ENCODE results near the gene RAPGEF4. TPM values are rescaled to one million over a fixed set of nuclear protein-coding genes. Genes with fewer than 3 reads are reported as not detected.

The RAPGEF4 gene
- total and polyA plus RNA-seq, 2 of the 13 experiments (the other 11 are each of a cell fraction or from before 2014, with no cell fraction given) = 0.78 to 0.91 TPM

DNA sequence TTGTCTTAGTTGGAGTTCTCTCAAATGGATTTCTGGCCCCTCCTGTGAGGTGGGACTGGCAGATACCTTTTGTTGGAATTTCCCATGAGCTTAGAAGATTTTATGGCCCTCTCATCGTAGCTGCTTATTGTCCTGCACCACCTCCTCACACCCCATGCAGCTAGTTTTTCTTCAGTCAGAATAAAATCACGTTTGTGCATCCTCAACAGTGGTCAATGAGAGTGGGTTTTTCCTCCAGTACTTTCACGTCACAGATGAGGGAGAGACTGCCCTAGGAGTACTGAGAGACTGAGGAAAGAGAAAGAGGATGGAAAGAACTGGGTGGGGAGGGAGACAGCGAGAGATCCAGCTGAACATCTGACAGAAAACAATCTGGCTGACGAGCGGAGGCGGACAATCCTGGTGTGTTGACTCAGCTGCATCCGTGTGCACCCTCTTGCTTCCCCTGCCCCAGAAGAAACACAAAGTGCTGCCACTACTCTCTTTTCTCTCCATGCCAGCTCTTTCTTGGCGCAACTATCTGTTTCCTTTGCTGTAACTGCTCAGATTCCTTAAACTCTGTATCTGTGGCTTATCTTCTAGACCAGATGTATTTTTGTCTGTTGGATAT lies 7.4 kb downstream of the RAPGEF4 start (continued):
- TF ChIP-seq, protein P1, sequence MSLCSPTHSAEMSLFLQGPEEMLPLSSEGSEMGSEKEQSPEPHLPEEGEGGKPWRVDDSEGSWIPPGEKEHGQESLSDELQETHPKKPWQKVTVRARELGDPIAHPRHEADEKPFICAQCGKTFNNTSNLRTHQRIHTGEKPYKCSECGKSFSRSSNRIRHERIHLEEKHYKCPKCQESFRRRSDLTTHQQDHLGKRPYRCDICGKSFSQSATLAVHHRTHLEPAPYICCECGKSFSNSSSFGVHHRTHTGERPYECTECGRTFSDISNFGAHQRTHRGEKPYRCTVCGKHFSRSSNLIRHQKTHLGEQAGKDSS (CRISPR knock-in tag; IDR thresholded peaks at IDR 0.05; ENCODE audit: borderline replicate concordance, low read depth) = no peak
- TF ChIP-seq ZNF350 (CRISPR knock-in tag; IDR thresholded peaks at IDR 0.05; ENCODE audit: borderline replicate concordance, low read depth) (no peak), ZNF143 (CRISPR knock-in tag; IDR thresholded peaks at IDR 0.05) (no peak)

DNA sequence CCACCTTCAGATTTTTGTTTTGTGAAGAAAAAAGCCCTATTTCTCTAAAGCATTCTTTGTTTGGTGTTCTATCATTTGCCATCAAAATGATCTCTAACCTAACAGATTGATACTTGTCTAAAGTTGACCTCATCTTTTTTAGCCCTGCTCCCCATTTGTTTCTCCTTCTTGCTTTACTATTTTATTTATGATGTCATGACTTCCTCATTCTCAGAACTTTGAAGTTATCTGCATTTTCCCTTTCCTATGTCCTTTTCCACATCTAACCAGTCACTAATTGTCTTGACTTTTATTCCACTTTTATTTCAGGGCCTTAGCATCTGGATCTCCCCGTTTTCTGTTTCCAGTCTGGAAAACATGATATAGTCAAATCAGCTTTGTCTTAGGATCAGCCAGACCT lies 8.3 kb downstream of the RAPGEF4 start:
- Histone ChIP-seq H3K4me1 (ENCODE audit: insufficient read depth, low read length) (peaks cover 8% of the 10 kb centered on the region; the same call in 1 of the 2 replicates), H3K79me2 (ENCODE audit: insufficient read depth, low read length) (no peaks in the 10 kb centered on the region), H3K27me3 (ENCODE audit: control insufficient read depth in 1 of 2, insufficient read depth in 2 of 2, low read length in 2 of 2) (peaks cover 0 to 5% of the 10 kb centered on the region in 2 experiments; a peak in 1 of 5 replicates), H4K20me1 (ENCODE audit: insufficient read depth, low read length) (no peaks in the 10 kb centered on the region), H3K9me3 (ENCODE audit: low read length) (peaks cover 7% of the 10 kb centered on the region), H2AFZ (ENCODE audit: low read length) (no peak overlapping the region), H3K27ac (ENCODE audit: extremely low read length, insufficient read depth, low read length) (no peak overlapping the region), H3K4me3 (replicated peaks in 1 of 3; ENCODE audit: insufficient read depth in 1 of 3, low read depth in 2 of 3, low read length in 3 of 3) (no peak overlapping the region), H3K4me2 (ENCODE audit: low read depth, low read length) (no peak overlapping the region), H3K36me3 (replicated peaks in 1 of 2; ENCODE audit: control insufficient read depth in 1 of 2, insufficient read depth in 2 of 2, low read length in 2 of 2) (no peaks in the 10 kb centered on the region), H3K9ac (ENCODE audit: insufficient read depth, low read depth, low read length) (no peak overlapping the region)
- no peak for FAIRE-seq
- no peak for TF ChIP-seq ZNF720 (CRISPR knock-in tag; IDR thresholded peaks at IDR 0.05)
- peak; percentile 49; the same call in 1 of the 2 replicates for TF ChIP-seq CREB1 (IDR thresholded peaks at IDR 0.05)
- no peak for TF ChIP-seq CREB1 (CRISPR knock-in tag; IDR thresholded peaks at IDR 0.05)
- TF ChIP-seq ATF7 (IDR thresholded peaks at IDR 0.05) = peak; percentile 90
- no peak for TF ChIP-seq ATF7 (CRISPR knock-in tag; IDR thresholded peaks at IDR 0.05)
- no peak for TF ChIP-seq IKZF4 (CRISPR knock-in tag; IDR thresholded peaks at IDR 0.05; ENCODE audit: borderline replicate concordance, low read depth, not compliant biosample characterization)
- no TSS peak for BruUV-seq (replicated peaks)
- in situ Hi-C loops (cut with HindIII; ENCODE audit: extremely low pct_ligation_motif_present, low pct_unique_long_range_greater_than_20kb) (no loop called here), intact Hi-C loops (cut with micrococcal nuclease; ENCODE audit: unreplicated experiment) (no loop called here)
- DNase-seq (ENCODE audit: low spot score) = no peak
- no peak for ATAC-seq
- ChIA-PET POLR2A (no interaction called here), CTCF (ENCODE audit: low intra/inter-chr PET ratio, low total read pairs) (no interaction called here)
- 0% methylated on average over 1 of the region's 1 CpG for WGBS (ENCODE audit: low lambda C conversion rate)

All from HepG2 (cell line).